Common myeloid progenitor, CD34-positive (primary cell): ENCODE measurements around the gene PIK3R5.

Source experiments
- CTCF ChIA-PET: fragments of 350-600 bp; sonication (Branson Sonifier 250); formaldehyde crosslinking; loops from one replicate; lab custom pipeline; 2021; ENCODE audit warnings: antibody characterized with exemption; lab: Charles Lee
- POLR2A ChIA-PET: fragments of 350-600 bp; sonication (Branson Sonifier 250); formaldehyde crosslinking; loops from one replicate; lab custom pipeline; 2021; ENCODE audit warnings: antibody characterized with exemption; lab: Charles Lee
- DNase-seq, 3 donors: peaks; one replicate each; pipeline versions ENCODE4 v3.0.0 to v3.0.0-alpha.2; 2013
- H3K27ac ChIP-seq, 2 experiments: 1 replicate in 1 of 2; 2 replicates in 1 of 2; pipeline ENCODE4 v1.7.0; 2013; ENCODE audit warnings: inconsistent platforms in 2 of 2, low read length in 2 of 2, mild to moderate bottlenecking in 2 of 2, low read depth in 1 of 2, moderate library complexity in 1 of 2; ENCODE audit not compliant: severe bottlenecking in 2 of 2, insufficient read depth in 1 of 2, poor library complexity in 1 of 2
- H3K27me3 ChIP-seq, 5 experiments: replicated peaks in 2 of 5; 1 replicate in 3 of 5; 2 replicates in 2 of 5; pipeline versions ENCODE4 v1.6.1 to v1.7.0; 2013; ENCODE audit warnings: low read length in 4 of 5, mild to moderate bottlenecking in 2 of 5, moderate library complexity in 2 of 5, inconsistent platforms in 1 of 5; ENCODE audit not compliant: insufficient read depth in 5 of 5, control insufficient read depth in 4 of 5
- H3K36me3 ChIP-seq, 4 experiments: 1 replicate in 2 of 4; 2 replicates in 2 of 4; pipeline versions ENCODE4 v1.6.1 to v1.7.0; 2013; ENCODE audit warnings: low read length in 3 of 4, control low read depth in 1 of 4, mild to moderate bottlenecking in 1 of 4; ENCODE audit not compliant: control insufficient read depth in 4 of 4, insufficient read depth in 4 of 4
- H3K4me1 ChIP-seq, 4 experiments: 1 replicate in 3 of 4; 2 replicates in 1 of 4; pipeline versions ENCODE4 v1.6.1 to v1.7.1; 2013; ENCODE audit warnings: low read length in 3 of 4, mild to moderate bottlenecking in 3 of 4, control low read depth in 1 of 4, inconsistent platforms in 1 of 4, moderate library complexity in 1 of 4; ENCODE audit not compliant: control insufficient read depth in 4 of 4, insufficient read depth in 4 of 4; ENCODE audit errors: control extremely low read depth in 1 of 4
- H3K4me3 ChIP-seq, 7 experiments: 1 replicate in 4 of 7; 2 replicates in 3 of 7; pipeline versions ENCODE4 v1.5.1 to v1.7.0; 2013; ENCODE audit warnings: mild to moderate bottlenecking in 7 of 7, low read length in 6 of 7, moderate library complexity in 6 of 7, inconsistent platforms in 2 of 7, low read depth in 2 of 7, control low read depth in 1 of 7; ENCODE audit not compliant: insufficient read depth in 4 of 7, control insufficient read depth in 1 of 7; ENCODE audit errors: extremely low read depth in 1 of 7
- H3K9me3 ChIP-seq, 5 experiments: 1 replicate in 4 of 5; 2 replicates in 1 of 5; pipeline versions ENCODE4 v1.6.1 to v1.7.1; 2013; ENCODE audit warnings: low read length in 4 of 5, mild to moderate bottlenecking in 2 of 5, inconsistent platforms in 1 of 5, low read depth in 1 of 5, moderate library complexity in 1 of 5; ENCODE audit not compliant: control insufficient read depth in 4 of 5, insufficient read depth in 2 of 5; ENCODE audit errors: control extremely low read depth in 1 of 5
- WGBS: methylation state at CpG from one replicate; pipeline ENCODE4 v1.1.5; 2013; ENCODE audit not compliant: insufficient coverage; 5-methylcytosine and 5-hydroxymethylcytosine counted together

The PIK3R5 gene

GRCh38 chr17:8969901-8970300 is 4.4 kb upstream of the PIK3R5 start:
- H3K4me3 ChIP-seq, result no peak overlapping the region
- peaks cover 0 to 4% (median 2%) of the 10 kb centered on the region in 5 experiments for H3K9me3 ChIP-seq
- H3K27me3 ChIP-seq, result no peaks in the 10 kb centered on the region
- H3K27ac ChIP-seq, result no peak overlapping the region
- ChIA-PET CTCF (no interaction called here), POLR2A (no interaction called here)
- peaks cover 3 to 26% (median 18%) of the 10 kb centered on the region in 4 experiments for H3K4me1 ChIP-seq
- DNase-seq, result no peak
- H3K36me3 ChIP-seq, result no peaks in the 10 kb centered on the region
- WGBS, result 100% methylated on average over 1 of the region's 2 CpGs

- Histone ChIP-seq H3K4me1 (peaks cover 3 to 40% (median 30%) of the 10 kb centered on the region in 4 experiments), H3K27ac (no peak overlapping the region), H3K27me3 (no peaks in the 10 kb centered on the region), H3K4me3 (no peak overlapping the region), H3K36me3 (no peaks in the 10 kb centered on the region), H3K9me3 (peaks cover 0 to 4% (median 2%) of the 10 kb centered on the region in 5 experiments)
- ChIA-PET POLR2A (no interaction called here), CTCF (no interaction called here)
- WGBS, result 100% methylated on average over 2 of the region's 3 CpGs
- no peak for DNase-seq
These were observed 3.0 kb upstream of the PIK3R5 start for GRCh38 chr17:8968503-8968902.

- POLR2A ChIA-PET, result no interaction called here
- peaks cover 3 to 47% (median 34%) of the 10 kb centered on the region in 4 experiments for H3K4me1 ChIP-seq
- H3K9me3 ChIP-seq, result peaks cover 0 to 4% (median 2%) of the 10 kb centered on the region in 5 experiments
- no peak overlapping the region for H3K4me3 ChIP-seq
- DNase-seq, result no peak
- no peak overlapping the region for H3K27ac ChIP-seq
- H3K36me3 ChIP-seq, result no peaks in the 10 kb centered on the region
- CTCF ChIA-PET, result interaction anchor here (1.0 kb wide), 1 partner anchor 73 kb away, joined by 3 read pairs; no protein-coding TSS in a partner anchor
- no peaks in the 10 kb centered on the region for H3K27me3 ChIP-seq
These were observed 2.4 kb upstream of the PIK3R5 start for GRCh38 chr17:8967861-8968260.

- POLR2A ChIA-PET, result no interaction called here
- Histone ChIP-seq H3K36me3 (no peaks in the 10 kb centered on the region), H3K27ac (no peak overlapping the region), H3K9me3 (peaks cover 0 to 4% (median under 1%) of the 10 kb centered on the region in 5 experiments), H3K4me3 (peak overlapping the region in 3 of 7 experiments; percentile 13 to 58 (median 30)), H3K4me1 (peaks cover 3 to 47% (median 34%) of the 10 kb centered on the region in 4 experiments), H3K27me3 (no peaks in the 10 kb centered on the region)
- DNase-seq, result peak in 2 of 3 donors; percentile 70 to 73
- 0% methylated on average over 5 of the region's 9 CpGs for WGBS
- CTCF ChIA-PET, result interaction anchor here (1.0 kb wide), 1 partner anchor 72 kb away, joined by 3 read pairs; no protein-coding TSS in a partner anchor
These were observed 1.4 kb upstream of the PIK3R5 start for GRCh38 chr17:8966926-8967325.

GRCh38 chr17:8964801-8965393 is 610 bp downstream of the PIK3R5 start:
- Histone ChIP-seq H3K4me1 (peaks cover 3 to 47% (median 34%) of the 10 kb centered on the region in 4 experiments), H3K4me3 (peak overlapping the region; percentile 40 to 85 (median 75)), H3K9me3 (peaks cover 0 to 4% (median 0%) of the 10 kb centered on the region in 5 experiments), H3K27ac (peak overlapping the region in 1 of 2 experiments; percentile 5), H3K36me3 (peaks cover 0 to 3% (median 0%) of the 10 kb centered on the region in 4 experiments), H3K27me3 (no peaks in the 10 kb centered on the region)
- POLR2A ChIA-PET, result no interaction called here
- peak in 2 of 3 donors; percentile 53 to 66 for DNase-seq
- CTCF ChIA-PET, result interaction anchor here (0.7 to 2.9 kb wide), 5 partner anchors 18 to 70 kb away, joined by 3 to 12 read pairs (median 3); no protein-coding TSS in a partner anchor
- WGBS, result 8% methylated on average over 28 of the region's 32 CpGs

- CTCF ChIA-PET, result interaction anchor here (0.8 to 2.9 kb wide), 7 partner anchors 9 to 68 kb away, joined by 3 to 12 read pairs (median 3); no protein-coding TSS in a partner anchor
- Histone ChIP-seq H3K4me1 (peaks cover 3 to 47% (median 34%) of the 10 kb centered on the region in 4 experiments), H3K27me3 (no peaks in the 10 kb centered on the region), H3K9me3 (peaks cover 0 to 4% (median 0%) of the 10 kb centered on the region in 5 experiments), H3K4me3 (no peak overlapping the region), H3K36me3 (peaks cover 0 to 5% (median 3%) of the 10 kb centered on the region in 4 experiments), H3K27ac (no peak overlapping the region)
- WGBS, result 96% methylated on average over 11 of the region's 13 CpGs
- POLR2A ChIA-PET, result no interaction called here
- DNase-seq, result peak in 2 of 3 donors; percentile 47 to 61
These were observed 1.8 kb downstream of the PIK3R5 start for GRCh38 chr17:8963647-8964258.

- no peaks in the 10 kb centered on the region for H3K27me3 ChIP-seq
- POLR2A ChIA-PET, result no interaction called here
- H3K4me3 ChIP-seq, result no peak overlapping the region
- 97% methylated on average over 3 of the region's 3 CpGs for WGBS
- H3K36me3 ChIP-seq, result peaks cover 0 to 5% (median 3%) of the 10 kb centered on the region in 4 experiments
- H3K9me3 ChIP-seq, result peaks cover 0 to under 1% (median 0%) of the 10 kb centered on the region in 5 experiments
- no peak overlapping the region for H3K27ac ChIP-seq
- H3K4me1 ChIP-seq, result peaks cover 0 to 47% (median 34%) of the 10 kb centered on the region in 4 experiments
- CTCF ChIA-PET, result interaction anchor here (1.6 to 2.0 kb wide), 2 partner anchors 10 to 35 kb away, joined by 5 to 6 read pairs; no protein-coding TSS in a partner anchor
- DNase-seq, result no peak
These were observed 2.5 kb downstream of the PIK3R5 start for GRCh38 chr17:8963014-8963413.
